Gastroesophageal sphincter (tissue), 4 donors: ENCODE measurements around the gene COL20A1. TPM values are rescaled to one million over a fixed set of nuclear protein-coding genes. Genes with fewer than 3 reads are reported as not detected.

Experiments used
- ATAC-seq: fragments of 150-250 bp; one replicate; pipeline ENCODE4 v1.9.1; 2016; ENCODE audit warnings: mild to moderate bottlenecking, moderate library complexity
- H3K27ac ChIP-seq, 4 donors: fragments of 200-600 bp; sonication (generic) in 3 of 4; 1 replicate in 3 of 4; 2 replicates in 1 of 4; pipeline ENCODE4 v1.5.1; 2016 to 2019
- H3K27me3 ChIP-seq: fragments of 200-600 bp; sonication (generic); one replicate; pipeline ENCODE4 v1.5.1; 2019
- H3K36me3 ChIP-seq, 2 donors: fragments of 200-600 bp; sonication (generic); one replicate each; pipeline ENCODE4 v1.5.1; 2019; ENCODE audit warnings: control low read depth in 1 of 2
- H3K4me1 ChIP-seq, 3 donors: fragments of 200-600 bp; sonication (generic); 1 replicate in 2 of 3; 2 replicates in 1 of 3; pipeline ENCODE4 v1.5.1; 2016 to 2019; ENCODE audit warnings: control low read depth in 2 of 3
- H3K4me3 ChIP-seq, 2 donors: fragments of 200-600 bp; sonication (generic); one replicate each; pipeline ENCODE4 v1.5.1; 2019; ENCODE audit warnings: mild to moderate bottlenecking in 1 of 2, moderate library complexity in 1 of 2
- H3K9me3 ChIP-seq, 3 donors: fragments of 200-600 bp; sonication (generic); one replicate each; pipeline ENCODE4 v1.5.1; 2017 to 2019; ENCODE audit warnings: control low read depth in 2 of 3
- CTCF ChIP-seq, 4 experiments: fragments of 200-600 bp in 2 of 4; fragments of 450-650 bp in 2 of 4; sonication (generic) in 1 of 4; IDR thresholded peaks; one replicate each; pipeline ENCODE4 v1.5.1; 2017 to 2019; ENCODE audit warnings: antibody characterized with exemption in 4 of 4, mild to moderate bottlenecking in 2 of 4, moderate library complexity in 2 of 4
- EP300 ChIP-seq: sonication (generic); formaldehyde crosslinking; IDR thresholded peaks from one replicate; pipeline ENCODE4 v1.6.1; 2017; ENCODE audit warnings: antibody characterized with exemption, mild to moderate bottlenecking
- POLR2A ChIP-seq, 2 donors: fragments of 450-650 bp; IDR thresholded peaks; one replicate each; pipeline ENCODE4 v1.6.1; 2017; ENCODE audit warnings: antibody characterized with exemption in 2 of 2, mild to moderate bottlenecking in 2 of 2, moderate library complexity in 1 of 2
- POLR2AphosphoS5 ChIP-seq: sonication (generic); formaldehyde crosslinking; IDR thresholded peaks from one replicate; pipeline ENCODE4 v1.6.1; 2017; ENCODE audit warnings: antibody characterized with exemption
- WGBS, 2 donors: methylation state at CpG; one replicate each; pipeline ENCODE4 v1.1.5; 2018; ENCODE audit warnings: low coverage in 1 of 2; 5-methylcytosine and 5-hydroxymethylcytosine counted together
- total RNA-seq, 4 donors: library from RNA; depleted of rRNA; stranded (reverse); fragments of >200 nt; gene quantifications; one replicate each; pipeline ENCODE4 v1.1.0, GENCODE V29; 2016

Gene COL20A1
- total RNA-seq, 4 donors from 2014 or later, result not detected

- no peak overlapping the region for H3K4me3 ChIP-seq
- no peaks in the 10 kb centered on the region for H3K9me3 ChIP-seq
- peaks cover 0 to 100% of the 10 kb centered on the region in 2 donors for H3K36me3 ChIP-seq
- no peaks in the 10 kb centered on the region for H3K27me3 ChIP-seq
- peaks cover 0 to under 1% (median 0%) of the 10 kb centered on the region in 3 donors for H3K4me1 ChIP-seq
- no peak for TF ChIP-seq POLR2AphosphoS5
- TF ChIP-seq CTCF (IDR thresholded peaks at IDR 0.05), result no peak
- no peak overlapping the region for H3K27ac ChIP-seq
- WGBS, 2 donors, result 73 to 89% methylated on average over 3 of the region's 19 CpGs
- no peak for ATAC-seq
Observed at GRCh38 chr20:63280929-63281545, 11.9 kb upstream of the COL20A1 start.

- no peak overlapping the region for H3K4me3 ChIP-seq
- H3K36me3 ChIP-seq, result peaks cover 0 to 100% of the 10 kb centered on the region in 2 donors
- ATAC-seq, result no peak
- H3K27me3 ChIP-seq, result no peaks in the 10 kb centered on the region
- TF ChIP-seq POLR2A (IDR thresholded peaks at IDR 0.05) (no peak), EP300 (no peak), POLR2AphosphoS5 (no peak), CTCF (IDR thresholded peaks at IDR 0.05) (no peak)
- no peaks in the 10 kb centered on the region for H3K4me1 ChIP-seq
- H3K9me3 ChIP-seq, result no peaks in the 10 kb centered on the region
- 98 to 100% methylated on average over 2 to 11 of the region's 38 CpGs for WGBS, 2 donors
- H3K27ac ChIP-seq, result no peak overlapping the region
Observed at GRCh38 chr20:63281742-63282665, 11.0 kb upstream of the COL20A1 start.

DNA sequence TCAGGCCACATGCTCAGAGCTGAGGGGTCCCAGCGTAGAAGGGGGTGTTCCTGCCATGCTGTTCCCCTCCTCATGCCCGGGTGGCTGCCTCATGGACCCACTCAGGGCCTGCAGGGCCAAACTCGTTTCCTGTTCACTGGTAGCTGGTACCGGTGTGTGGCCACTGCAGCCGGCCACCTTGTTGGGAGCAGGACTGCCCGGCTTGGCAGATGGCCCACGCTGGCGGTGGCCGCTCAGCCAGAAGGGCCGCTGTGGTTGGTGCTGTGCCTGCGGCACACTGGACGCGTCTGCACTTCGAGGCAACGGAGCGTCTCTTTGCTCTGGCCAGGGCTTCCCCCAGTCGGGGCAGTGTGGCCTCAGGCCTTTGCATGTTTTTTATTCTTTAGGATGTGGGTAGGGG lies 10.0 kb upstream of the COL20A1 start:
- Histone ChIP-seq H3K4me1 (no peaks in the 10 kb centered on the region), H3K36me3 (peaks cover 0 to 100% of the 10 kb centered on the region in 2 donors), H3K9me3 (no peaks in the 10 kb centered on the region), H3K4me3 (no peak overlapping the region), H3K27me3 (no peaks in the 10 kb centered on the region), H3K27ac (no peak overlapping the region)
- 100% methylated on average over 1 of the region's 17 CpGs; no CpG with 5 or more reads in 1 of the 2 donors for WGBS, 2 donors
- no peak for TF ChIP-seq EP300
- no peak for TF ChIP-seq POLR2AphosphoS5
- no peak for TF ChIP-seq POLR2A (IDR thresholded peaks at IDR 0.05)
- no peak for TF ChIP-seq CTCF (IDR thresholded peaks at IDR 0.05)
- ATAC-seq, result no peak

- Histone ChIP-seq H3K27ac (no peak overlapping the region), H3K4me1 (no peaks in the 10 kb centered on the region), H3K9me3 (no peaks in the 10 kb centered on the region), H3K4me3 (no peak overlapping the region), H3K27me3 (no peaks in the 10 kb centered on the region), H3K36me3 (peaks cover 0 to 100% of the 10 kb centered on the region in 2 donors)
- no peak for ATAC-seq
- WGBS, 2 donors, result 91 to 96% methylated on average over 18 to 19 of the region's 33 CpGs
- no peak for TF ChIP-seq CTCF (IDR thresholded peaks at IDR 0.05)
- no peak for TF ChIP-seq POLR2A (IDR thresholded peaks at IDR 0.05)
- no peak for TF ChIP-seq POLR2AphosphoS5
- TF ChIP-seq EP300, result no peak
Observed at GRCh38 chr20:63283397-63284082, 9.4 kb upstream of the COL20A1 start.
